HepG2 (cell line): ENCODE results near the gene SYNPR. TPM values are rescaled to one million over a fixed set of nuclear protein-coding genes. Genes with fewer than 3 reads are reported as not detected.

ENCODE experiments used
- ATAC-seq: fragments of 200-7000 bp; cut with Tn5 transposase; 3 replicates; pipeline ENCODE4 v1.9.1; 2020; ENCODE audit warnings: mild to moderate bottlenecking, moderate library complexity
- BruUV-seq: library from RNA; stranded (reverse); fragments of 400-500 nt; replicated peaks from 2 replicates; lab custom pipeline; 2021; lab: Mats Ljungman, UMichigan
- CTCF ChIA-PET: fragments of 300-600 bp; formaldehyde crosslinking; extraction: SDS; loops from one replicate; lab custom pipeline; 2021; ENCODE audit warnings: low total read pairs, inconsistent platforms, low intra/inter-chr PET ratio; lab: Yijun Ruan, JAX
- POLR2A ChIA-PET: fragments of 350-600 bp; sonication (Branson Sonifier 250); formaldehyde crosslinking; loops from one replicate; lab custom pipeline; 2020; ENCODE audit warnings: antibody characterized with exemption, inconsistent platforms; lab: Yijun Ruan, JAX
- DNase-seq: peaks from one replicate; pipeline ENCODE4 v3.0.0-alpha.2; 2015; ENCODE audit warnings: low spot score
- FAIRE-seq: peaks from 3 replicates; lab custom pipeline; 2011; peaks lifted over from hg19 to GRCh38; lab: Jason Lieb, UNC
- H2AFZ ChIP-seq: one replicate; pipeline ENCODE4 v1.6.1; 2011; ENCODE audit warnings: low read length, inconsistent platforms
- H3K27ac ChIP-seq: fragments of 300-600 bp; 3 replicates; pipeline ENCODE4 v1.8.0; 2011; ENCODE audit warnings: mixed run types, mild to moderate bottlenecking, mixed read lengths, low read length, inconsistent platforms; ENCODE audit not compliant: insufficient read depth; ENCODE audit errors: extremely low read length
- H3K27me3 ChIP-seq, 2 experiments: fragments of 200-600 bp in 1 of 2; 2 replicates in 1 of 2; 3 replicates in 1 of 2; pipeline versions ENCODE4 v1.6.0 to v1.8.0; 2011; ENCODE audit warnings: low read length in 2 of 2, mild to moderate bottlenecking in 2 of 2, moderate library complexity in 2 of 2, inconsistent platforms in 1 of 2; ENCODE audit not compliant: insufficient read depth in 2 of 2, control insufficient read depth in 1 of 2
- H3K36me3 ChIP-seq, 2 experiments: fragments of 200-600 bp in 1 of 2; replicated peaks in 1 of 2; 2 replicates in 1 of 2; 3 replicates in 1 of 2; pipeline versions ENCODE4 v1.5.1 to v1.8.0; 2011; ENCODE audit warnings: low read length in 2 of 2, inconsistent platforms in 1 of 2; ENCODE audit not compliant: insufficient read depth in 2 of 2, control insufficient read depth in 1 of 2
- H3K4me1 ChIP-seq: 2 replicates; pipeline ENCODE4 v1.5.1; 2012; ENCODE audit warnings: low read length, inconsistent platforms; ENCODE audit not compliant: insufficient read depth
- H3K4me2 ChIP-seq: 2 replicates; pipeline ENCODE4 v1.6.0; 2011; ENCODE audit warnings: low read depth, low read length, inconsistent platforms
- H3K4me3 ChIP-seq, 3 experiments: fragments of 200-600 bp in 1 of 3; sonication (generic), shearing (Covaris generic) in 1 of 3; replicated peaks in 1 of 3; 2 replicates each; pipeline ENCODE4 v1.5.1; 2011 to 2016; ENCODE audit warnings: low read length in 3 of 3, inconsistent platforms in 2 of 3, low read depth in 2 of 3, mild to moderate bottlenecking in 2 of 3, control low read depth in 1 of 3, mixed read lengths in 1 of 3; ENCODE audit not compliant: insufficient read depth in 1 of 3
- H3K79me2 ChIP-seq: one replicate; pipeline ENCODE4 v1.6.1; 2011; ENCODE audit warnings: low read length, inconsistent platforms; ENCODE audit not compliant: insufficient read depth
- H3K9ac ChIP-seq: 2 replicates; pipeline ENCODE4 v1.6.0; 2011; ENCODE audit warnings: mild to moderate bottlenecking, low read depth, low read length, inconsistent platforms; ENCODE audit not compliant: insufficient read depth
- H3K9me3 ChIP-seq: 2 replicates; pipeline ENCODE4 v1.5.1; 2012; ENCODE audit warnings: mild to moderate bottlenecking, low read length
- H4K20me1 ChIP-seq: 2 replicates; pipeline ENCODE4 v1.6.0; 2011; ENCODE audit warnings: inconsistent platforms, mild to moderate bottlenecking, low read length, moderate library complexity; ENCODE audit not compliant: insufficient read depth
- ATAD3A ChIP-seq: sonication (generic); formaldehyde crosslinking; IDR thresholded peaks from 2 replicates; pipeline ENCODE4 v1.4.0; 2020; ENCODE audit warnings: missing genetic modification reagents
- FLYWCH1 ChIP-seq: sonication (generic); formaldehyde crosslinking; IDR thresholded peaks from 2 replicates; pipeline ENCODE4 v1.8.1; 2023; ENCODE audit warnings: mild to moderate bottlenecking, missing genetic modification reagents
- HNRNPH1 ChIP-seq: fragments of 200-400 bp; formaldehyde crosslinking; optimal IDR thresholded peaks from 2 replicates; pipeline ENCODE3; 2017; ENCODE audit warnings: mild to moderate bottlenecking, low read depth, low read length
- PCBP1 ChIP-seq: fragments of 200-400 bp; formaldehyde crosslinking; IDR thresholded peaks from 2 replicates; pipeline ENCODE4 v1.6.1; 2017; ENCODE audit warnings: mild to moderate bottlenecking, low read depth, low read length, borderline replicate concordance
- SMYD3 ChIP-seq: sonication (generic); formaldehyde crosslinking; IDR thresholded peaks from 2 replicates; pipeline ENCODE4 v1.8.1; 2023; ENCODE audit warnings: mild to moderate bottlenecking, missing genetic modification reagents
- XRCC5 ChIP-seq: fragments of 200-400 bp; formaldehyde crosslinking; optimal IDR thresholded peaks from 2 replicates; pipeline ENCODE3; 2017; ENCODE audit warnings: mild to moderate bottlenecking, low read length
- ZFP90 ChIP-seq: sonication (generic); formaldehyde crosslinking; IDR thresholded peaks from 2 replicates; pipeline ENCODE4 v1.8.0; 2022; ENCODE audit warnings: missing genetic modification reagents, mild to moderate bottlenecking, inconsistent platforms, borderline replicate concordance
- WGBS: methylation state at CpG from one replicate; pipeline ENCODE4 v1.1.6; 2017; ENCODE audit warnings: low lambda C conversion rate; 5-methylcytosine and 5-hydroxymethylcytosine counted together
- in situ Hi-C: cut with HindIII; loops from 2 replicates; pipeline ENCODE4 v1.10.0; 2017; ENCODE audit warnings: low pct_unique_long_range_greater_than_20kb; ENCODE audit not compliant: extremely low pct_ligation_motif_present
- intact Hi-C: fragments of 100-400 bp; cut with micrococcal nuclease; formaldehyde crosslinking; loops from one replicate; pipeline ENCODE4 v1.10.0; 2022; ENCODE audit not compliant: unreplicated experiment
- polyA plus RNA-seq, 8 experiments: library from polyadenylated mRNA; depleted of rRNA in 3 of 8; stranded (reverse) in 7 of 8; unstranded in 1 of 8; fragments of >200 nt; fragmentation: Illumina TruSeq in 4 of 8; extraction: Trizol in 4 of 8; gene quantifications; 2 replicates each; pipeline versions ENCODE4 v1.2.1 to v1.2.3, GENCODE V29; 2011 to 2016; ENCODE audit warnings: low read depth in 4 of 8, missing spikeins in 1 of 8, mixed read lengths in 1 of 8; ENCODE audit not compliant: insufficient read depth in 1 of 8
- total RNA-seq, 5 experiments: library from RNA; depleted of rRNA; stranded (reverse); fragments of >200 nt; fragmentation: Illumina TruSeq; extraction: Trizol; gene quantifications; 2 replicates each; pipeline ENCODE4 v1.2.3, GENCODE V29; 2016; ENCODE audit warnings: low read depth in 1 of 5
- TF ChIP-seq, protein P1 (sequence below): sonication (generic); IDR thresholded peaks from 2 replicates; pipeline ENCODE4 v1.6.1; 2016; ENCODE audit warnings: low read depth, borderline replicate concordance

Gene SYNPR
- total and polyA plus RNA-seq, 2 of the 13 experiments (the other 11 are each of a cell fraction or from before 2014, with no cell fraction given), result 0.04 TPM; not detected in 1

- H3K4me1 ChIP-seq, result 0 out of 2 replicates have a peak, but pooled peaks cover 5% of the 10 kb centered on the region
- H3K36me3 ChIP-seq, result no peaks in the 10 kb centered on the region
- no peak overlapping the region for H3K9ac ChIP-seq
- peaks cover 0 to 6% of the 10 kb centered on the region in 2 experiments; a peak in 1 of 5 replicates for H3K27me3 ChIP-seq
- ChIA-PET POLR2A (no interaction called here), CTCF (no interaction called here)
- TF ChIP-seq PCBP1 (no peak), ATAD3A (CRISPR knock-in tag) (no peak), XRCC5 (no peak), FLYWCH1 (CRISPR knock-in tag) (no peak), SMYD3 (CRISPR knock-in tag) (no peak), ZFP90 (CRISPR knock-in tag) (no peak), HNRNPH1 (no peak)
- TF ChIP-seq, protein P1, sequence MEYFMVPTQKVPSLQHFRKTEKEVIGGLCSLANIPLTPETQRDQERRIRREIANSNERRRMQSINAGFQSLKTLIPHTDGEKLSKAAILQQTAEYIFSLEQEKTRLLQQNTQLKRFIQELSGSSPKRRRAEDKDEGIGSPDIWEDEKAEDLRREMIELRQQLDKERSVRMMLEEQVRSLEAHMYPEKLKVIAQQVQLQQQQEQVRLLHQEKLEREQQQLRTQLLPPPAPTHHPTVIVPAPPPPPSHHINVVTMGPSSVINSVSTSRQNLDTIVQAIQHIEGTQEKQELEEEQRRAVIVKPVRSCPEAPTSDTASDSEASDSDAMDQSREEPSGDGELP, result no peak
- no peaks in the 10 kb centered on the region for H3K79me2 ChIP-seq
- FAIRE-seq, result no peak
- no peaks in the 10 kb centered on the region for H3K9me3 ChIP-seq
- ATAC-seq, result no peak
- intact Hi-C loops (no loop called here), in situ Hi-C loops (no loop called here)
- no peak overlapping the region for H3K4me3 ChIP-seq
- no peak overlapping the region for H3K27ac ChIP-seq
- H2AFZ ChIP-seq, result no peak overlapping the region
- DNase-seq, result no peak
- no peaks in the 10 kb centered on the region for H4K20me1 ChIP-seq
- 0% methylated on average over 1 of the region's 1 CpG for WGBS
- no peak overlapping the region for H3K4me2 ChIP-seq
- no TSS peak for BruUV-seq
Observed at GRCh38 chr3:63642488-63642887, 364.4 kb downstream of the SYNPR start.
